G401.6 (cell line): Measurements from ENCODE around the gene HYCC1.
"Not testable (repeated sequence)": the region's sequence is repeated elsewhere in the genome, so short reads cannot be mapped to it uniquely, and the experiment has no call there.

Experiments
- FAIRE-seq: peaks from 2 replicates; lab custom pipeline; 2012; peaks lifted over from hg19 to GRCh38; lab: Jason Lieb, UNC

HYCC1 gene

DNA sequence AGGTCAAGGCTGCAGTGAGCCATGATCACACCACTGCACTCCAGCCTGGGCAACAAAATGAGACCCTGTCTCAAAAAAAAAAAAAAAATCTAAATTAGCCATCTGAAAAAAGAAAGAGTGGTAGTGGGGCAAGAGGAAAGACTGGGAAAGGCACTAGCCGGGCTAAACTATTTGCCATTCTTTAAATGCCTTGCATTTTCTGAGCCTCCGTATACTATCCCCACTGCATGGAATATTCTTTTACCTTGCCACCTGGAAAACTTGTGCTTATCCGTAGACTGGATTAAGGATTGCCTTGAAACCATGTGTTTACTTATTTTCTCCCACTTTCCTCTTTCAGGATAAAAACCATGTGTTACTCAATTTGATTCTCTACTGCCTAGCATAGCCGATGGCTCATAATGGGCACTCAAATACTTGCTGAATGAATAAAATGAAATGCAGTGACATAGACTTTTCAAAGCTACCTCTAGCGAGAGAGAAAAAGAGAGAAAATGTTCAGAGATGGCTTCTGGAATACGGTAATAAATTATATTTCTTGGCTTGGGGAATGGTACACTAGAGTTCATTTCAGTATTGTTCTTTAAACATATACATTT lies 30.6 kb downstream of the HYCC1 start:
- no peak for FAIRE-seq

DNA sequence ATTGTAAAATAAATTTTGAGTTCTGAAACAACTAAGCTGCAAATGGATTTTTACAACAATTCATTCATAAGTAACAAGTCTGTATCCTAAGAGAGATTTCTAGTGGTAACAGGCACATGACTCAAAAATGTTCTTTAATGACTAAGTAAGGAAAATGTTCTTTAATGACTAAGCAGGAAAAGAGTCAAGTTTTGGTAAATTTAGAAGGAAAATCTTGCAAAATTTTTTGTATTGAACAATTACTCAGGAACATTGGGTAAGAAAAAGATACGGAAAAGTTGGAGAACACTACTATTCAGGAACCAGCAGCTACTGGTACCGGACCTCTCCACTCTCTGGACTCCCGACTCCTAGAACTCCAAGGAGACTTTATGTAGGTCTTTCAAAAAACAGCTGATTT lies 33.5 kb downstream of the HYCC1 start:
- FAIRE-seq = no peak

DNA sequence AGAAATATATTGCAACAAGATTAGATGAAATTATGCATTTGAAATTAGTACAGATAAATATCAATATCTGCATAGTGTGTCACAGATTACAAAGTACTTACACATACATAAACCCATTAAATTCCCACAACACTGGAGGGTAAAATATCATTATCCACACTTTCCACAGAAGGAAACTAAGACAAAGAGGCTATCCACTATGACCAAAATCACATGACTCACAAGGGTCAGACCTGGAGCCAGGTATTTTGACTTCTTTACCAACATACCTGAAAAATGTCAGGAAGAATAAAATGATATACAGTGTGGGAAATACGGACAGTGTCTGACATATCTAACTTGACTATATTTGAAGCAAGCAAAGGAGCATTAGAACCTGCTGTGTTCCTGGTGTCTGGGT lies 34.1 kb downstream of the HYCC1 start:
- peak; percentile 88 for FAIRE-seq

DNA sequence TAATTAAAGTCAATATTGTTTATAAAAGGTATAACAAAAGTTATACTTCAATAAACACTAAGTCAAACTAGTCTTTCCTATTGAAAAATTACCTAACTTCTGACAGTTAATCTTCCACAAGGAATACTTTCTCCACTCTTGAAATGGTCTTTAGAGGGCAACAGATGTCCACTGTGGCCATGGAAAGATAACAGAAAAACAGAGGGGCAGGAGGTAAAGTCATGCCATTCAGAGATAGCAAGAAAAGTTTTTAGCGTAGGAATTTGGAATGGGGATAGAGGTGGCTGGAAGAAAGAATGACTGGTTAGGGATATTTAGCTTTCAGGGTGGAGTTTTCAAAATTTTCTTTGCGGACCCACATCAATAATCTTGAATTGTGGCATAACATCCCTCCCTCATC lies 34.7 kb downstream of the HYCC1 start:
- no peak for FAIRE-seq

DNA sequence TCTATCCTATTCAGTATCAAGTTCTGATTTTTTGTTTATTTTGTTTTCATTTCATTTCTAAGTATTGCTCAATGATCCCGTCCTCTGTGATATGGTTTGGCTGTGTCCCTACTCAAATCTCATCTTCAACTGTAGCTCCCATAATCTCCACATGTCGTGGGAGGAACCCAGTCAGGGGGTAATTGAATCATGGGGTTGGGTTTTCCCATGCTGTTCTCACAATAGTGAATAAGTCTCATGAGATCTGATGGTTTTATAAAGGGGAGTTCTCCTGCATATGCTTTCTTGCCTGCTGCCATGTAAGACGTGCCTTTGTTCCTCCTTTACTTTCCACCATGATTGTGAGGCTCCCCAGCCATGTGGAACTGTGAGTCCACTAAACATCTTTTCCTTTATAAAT lies 39.3 kb downstream of the HYCC1 start:
- not testable (repeated sequence) for FAIRE-seq

DNA sequence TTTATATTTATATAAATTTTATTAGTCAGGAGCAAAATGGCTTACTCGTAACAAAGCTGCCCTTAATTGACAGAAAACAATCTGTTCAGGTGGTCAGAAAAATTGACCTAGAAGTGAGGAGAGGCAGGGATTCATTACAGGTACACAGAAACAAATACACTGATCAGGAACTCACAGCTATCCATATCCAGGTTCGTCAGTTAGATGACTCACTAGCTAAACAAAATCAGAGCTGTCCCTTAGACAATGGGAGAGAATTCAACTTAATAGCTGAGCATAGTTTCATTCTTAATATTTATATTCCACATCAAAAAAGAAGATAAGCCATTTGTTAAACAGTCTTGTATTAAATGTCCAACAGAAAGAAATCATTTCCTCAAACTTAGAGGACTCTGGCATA lies 41.7 kb downstream of the HYCC1 start:
- FAIRE-seq = no peak

DNA sequence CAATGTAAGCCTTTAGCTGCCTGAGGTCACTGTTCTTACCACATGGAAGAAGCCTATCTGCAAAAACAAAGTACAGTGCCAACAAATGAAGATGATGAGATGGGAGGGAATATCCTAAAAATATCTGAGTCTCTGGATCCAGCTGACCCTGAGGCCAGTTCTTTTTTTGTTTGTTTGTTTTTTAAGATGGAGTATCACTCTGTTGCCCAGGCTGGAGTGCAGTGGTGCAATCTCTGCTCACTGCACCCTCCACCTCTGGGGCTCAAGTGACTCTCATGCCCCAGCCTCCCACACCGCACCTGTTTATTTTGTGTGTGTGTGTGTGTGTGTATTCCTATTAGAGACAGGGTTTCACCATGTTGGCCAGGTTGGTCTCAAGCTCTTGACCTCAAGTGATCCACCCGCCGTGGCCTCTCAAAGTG lies 44.9 kb downstream of the HYCC1 start:
- no peak for FAIRE-seq
